OCI-LY3 (cell line): ENCODE data around the gene TRIM33.

Experiments
- EZH2phosphoT487 ChIP-seq: fragments of 200-600 bp; shearing (Covaris generic); IDR thresholded peaks from 2 replicates; pipeline ENCODE4 v1.6.1; 2018; ENCODE audit warnings: antibody characterized with exemption, mixed run types, low read depth
- TF ChIP-seq, protein P1 (sequence below): fragments of 200-600, 300-600 bp; sonication (generic); IDR thresholded peaks from 2 replicates; pipeline ENCODE4 v1.5.1; 2014; ENCODE audit warnings: antibody characterized with exemption, low read length, low read depth

DNA sequence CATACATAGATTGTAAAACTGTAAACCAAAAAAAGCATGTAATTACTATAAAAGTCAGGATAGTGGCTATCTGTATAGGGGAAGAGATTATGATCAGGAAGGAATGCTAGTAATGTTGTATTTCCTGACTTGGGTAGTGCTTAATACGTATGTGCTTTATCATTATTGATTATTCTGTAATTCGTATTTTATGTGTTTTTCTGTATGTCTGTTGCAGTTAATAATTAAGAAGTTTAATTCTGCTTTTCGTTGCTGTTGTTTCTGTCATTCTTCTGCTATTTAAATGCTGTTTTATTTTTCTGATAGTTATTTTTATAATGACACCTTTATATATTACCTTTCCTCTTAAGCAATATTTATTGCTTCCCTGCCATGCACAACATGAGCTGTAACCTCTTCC, 29.3 kb upstream of the TRIM33 start:
- TF ChIP-seq, protein P1, sequence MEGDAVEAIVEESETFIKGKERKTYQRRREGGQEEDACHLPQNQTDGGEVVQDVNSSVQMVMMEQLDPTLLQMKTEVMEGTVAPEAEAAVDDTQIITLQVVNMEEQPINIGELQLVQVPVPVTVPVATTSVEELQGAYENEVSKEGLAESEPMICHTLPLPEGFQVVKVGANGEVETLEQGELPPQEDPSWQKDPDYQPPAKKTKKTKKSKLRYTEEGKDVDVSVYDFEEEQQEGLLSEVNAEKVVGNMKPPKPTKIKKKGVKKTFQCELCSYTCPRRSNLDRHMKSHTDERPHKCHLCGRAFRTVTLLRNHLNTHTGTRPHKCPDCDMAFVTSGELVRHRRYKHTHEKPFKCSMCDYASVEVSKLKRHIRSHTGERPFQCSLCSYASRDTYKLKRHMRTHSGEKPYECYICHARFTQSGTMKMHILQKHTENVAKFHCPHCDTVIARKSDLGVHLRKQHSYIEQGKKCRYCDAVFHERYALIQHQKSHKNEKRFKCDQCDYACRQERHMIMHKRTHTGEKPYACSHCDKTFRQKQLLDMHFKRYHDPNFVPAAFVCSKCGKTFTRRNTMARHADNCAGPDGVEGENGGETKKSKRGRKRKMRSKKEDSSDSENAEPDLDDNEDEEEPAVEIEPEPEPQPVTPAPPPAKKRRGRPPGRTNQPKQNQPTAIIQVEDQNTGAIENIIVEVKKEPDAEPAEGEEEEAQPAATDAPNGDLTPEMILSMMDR = no peak
- TF ChIP-seq EZH2phosphoT487 = no peak
